NB4 (cell line): Measurements from ENCODE around the gene MAP4K4.
"Not testable (repeated sequence)": the region's sequence is repeated elsewhere in the genome, so short reads cannot be mapped to it uniquely, and the experiment has no call there.

Experiments used
- DNase-seq: peaks from one replicate; pipeline ENCODE4 v3.0.0; 2010; ENCODE audit warnings: low read depth
- H3K4me3 ChIP-seq: one replicate; pipeline ENCODE4 v1.5.1; 2011; ENCODE audit warnings: mild to moderate bottlenecking, low read depth, low read length, moderate library complexity
- CTCF ChIP-seq: IDR thresholded peaks from one replicate; pipeline ENCODE4 v1.5.1; 2012; ENCODE audit warnings: low read depth, low read length
- MAX ChIP-seq: IDR thresholded peaks from 2 replicates; pipeline ENCODE4 v1.6.1; 2011; ENCODE audit warnings: low read depth, low read length
- MYC ChIP-seq: IDR thresholded peaks from 2 replicates; pipeline ENCODE4 v1.6.1; 2011; ENCODE audit warnings: low read depth, low read length
- POLR2A ChIP-seq: IDR thresholded peaks from 2 replicates; pipeline ENCODE4 v1.6.1; 2011; ENCODE audit warnings: mild to moderate bottlenecking; ENCODE audit not compliant: insufficient read length; ENCODE audit errors: extremely low read depth

Gene MAP4K4

GRCh38 chr2:101931402-101931801 is 233.9 kb downstream of the MAP4K4 start:
- peak; percentile 89 for DNase-seq
- no peak for TF ChIP-seq MYC
- TF ChIP-seq CTCF: no peak
- no peak for TF ChIP-seq MAX
- TF ChIP-seq POLR2A: no peak
- no peak overlapping the region for H3K4me3 ChIP-seq

GRCh38 chr2:101935764-101936163 is 238.3 kb downstream of the MAP4K4 start:
- DNase-seq, H3K4me3 ChIP-seq: not testable (repeated sequence)

GRCh38 chr2:101942851-101943250 is 245.3 kb downstream of the MAP4K4 start:
- DNase-seq: no peak
- no peak overlapping the region for H3K4me3 ChIP-seq
- TF ChIP-seq MAX (no peak), CTCF (no peak), MYC (no peak), POLR2A (no peak)
